H9 (cell line): ENCODE data around the gene BHLHE41. TPM values are rescaled to one million over a fixed set of nuclear protein-coding genes. Genes with fewer than 3 reads are reported as not detected.

Experiments used
- DNase-seq: peaks from one replicate; pipeline ENCODE4 v3.0.0-alpha.2; 2017
- H2AFZ ChIP-seq: one replicate; pipeline ENCODE4 v1.6.1; 2013; ENCODE audit warnings: mild to moderate bottlenecking, low read length, control low read depth, moderate library complexity
- H2AK5ac ChIP-seq: 2 replicates; pipeline ENCODE4 v1.6.1; 2013; ENCODE audit warnings: low read length, control low read depth, mixed read lengths; ENCODE audit not compliant: insufficient read length
- H2BK120ac ChIP-seq: one replicate; pipeline ENCODE4 v1.6.1; 2013; ENCODE audit warnings: low read depth, mild to moderate bottlenecking, low read length, control low read depth, inconsistent platforms; ENCODE audit not compliant: poor library complexity, severe bottlenecking
- H2BK12ac ChIP-seq: 2 replicates; pipeline ENCODE4 v1.6.1; 2013; ENCODE audit warnings: low read length, control low read depth, mixed read lengths, low read depth; ENCODE audit not compliant: insufficient read length
- H2BK15ac ChIP-seq: 2 replicates; pipeline ENCODE4 v1.6.1; 2013; ENCODE audit warnings: low read depth, low read length, control low read depth
- H2BK20ac ChIP-seq: one replicate; pipeline ENCODE4 v1.6.1; 2013; ENCODE audit warnings: low read depth, mild to moderate bottlenecking, low read length, control low read depth, inconsistent platforms; ENCODE audit not compliant: poor library complexity, severe bottlenecking
- H2BK5ac ChIP-seq: 2 replicates; pipeline ENCODE4 v1.6.1; 2013; ENCODE audit warnings: low read length, control low read depth, mixed read lengths; ENCODE audit not compliant: insufficient read length
- H3K14ac ChIP-seq: 2 replicates; pipeline ENCODE4 v1.6.1; 2013; ENCODE audit warnings: low read length, control low read depth; ENCODE audit not compliant: insufficient read depth
- H3K18ac ChIP-seq: 2 replicates; pipeline ENCODE4 v1.6.1; 2013; ENCODE audit warnings: low read depth, mild to moderate bottlenecking, mixed read lengths, low read length, control low read depth; ENCODE audit not compliant: insufficient read length
- H3K23ac ChIP-seq: 2 replicates; pipeline ENCODE4 v1.6.1; 2013; ENCODE audit warnings: low read length, control low read depth, mixed read lengths, low read depth; ENCODE audit not compliant: insufficient read length
- H3K23me2 ChIP-seq: 2 replicates; pipeline ENCODE4 v1.6.1; 2013; ENCODE audit warnings: low read depth, mild to moderate bottlenecking, mixed read lengths, low read length, control low read depth; ENCODE audit not compliant: insufficient read length, poor library complexity, severe bottlenecking
- H3K27ac ChIP-seq: 2 replicates; pipeline ENCODE4 v1.5.1; 2013; ENCODE audit warnings: low read length, control low read depth, mixed read lengths, low read depth; ENCODE audit not compliant: insufficient read length
- H3K27me3 ChIP-seq: 2 replicates; pipeline ENCODE4 v1.6.1; 2013; ENCODE audit warnings: low read length, control low read depth, inconsistent platforms; ENCODE audit not compliant: insufficient read depth
- H3K4ac ChIP-seq: 2 replicates; pipeline ENCODE4 v1.6.1; 2013; ENCODE audit warnings: low read depth, mild to moderate bottlenecking, control low read depth, inconsistent platforms, low read length, moderate library complexity
- H3K4me1 ChIP-seq: 2 replicates; pipeline ENCODE4 v1.6.1; 2013; ENCODE audit warnings: low read length, control low read depth, inconsistent platforms; ENCODE audit not compliant: insufficient read depth
- H3K4me2 ChIP-seq: 2 replicates; pipeline ENCODE4 v1.6.1; 2013; ENCODE audit warnings: low read length, control low read depth, mixed read lengths; ENCODE audit not compliant: insufficient read length, insufficient read depth
- H3K56ac ChIP-seq: 2 replicates; pipeline ENCODE4 v1.6.1; 2013; ENCODE audit warnings: low read depth, mild to moderate bottlenecking, mixed read lengths, low read length, control low read depth; ENCODE audit not compliant: insufficient read length
- H3K79me1 ChIP-seq: 2 replicates; pipeline ENCODE4 v1.6.1; 2013; ENCODE audit warnings: low read depth, mild to moderate bottlenecking, moderate library complexity, low read length, control low read depth, inconsistent platforms; ENCODE audit not compliant: insufficient read depth, poor library complexity, severe bottlenecking
- H3K79me2 ChIP-seq: 2 replicates; pipeline ENCODE4 v1.6.1; 2013; ENCODE audit warnings: low read length, control low read depth, inconsistent platforms; ENCODE audit not compliant: insufficient read depth
- H3K9ac ChIP-seq: 2 replicates; pipeline ENCODE4 v1.6.1; 2013; ENCODE audit warnings: low read length, control low read depth, mixed read lengths; ENCODE audit not compliant: insufficient read length; ENCODE audit errors: extremely low read depth
- H3K9me3 ChIP-seq: one replicate; pipeline ENCODE4 v1.6.1; 2013; ENCODE audit warnings: low read depth, low read length, inconsistent platforms; ENCODE audit not compliant: control insufficient read depth
- H3T11ph ChIP-seq: one replicate; pipeline ENCODE4 v1.6.1; 2013; ENCODE audit warnings: mild to moderate bottlenecking, low read length, control low read depth, inconsistent platforms
- H4K20me1 ChIP-seq: one replicate; pipeline ENCODE4 v1.6.1; 2013; ENCODE audit not compliant: control insufficient read depth, insufficient read length, insufficient read depth
- H4K5ac ChIP-seq: 2 replicates; pipeline ENCODE4 v1.6.1; 2013; ENCODE audit warnings: low read depth, mild to moderate bottlenecking, mixed read lengths, low read length, control low read depth; ENCODE audit not compliant: insufficient read length
- H4K8ac ChIP-seq: replicated peaks from 2 replicates; pipeline ENCODE4 v1.6.1; 2013; ENCODE audit warnings: low read length, control low read depth, mixed read lengths, low read depth; ENCODE audit not compliant: insufficient read length
- H4K91ac ChIP-seq: 2 replicates; pipeline ENCODE4 v1.6.1; 2013; ENCODE audit warnings: low read depth, mild to moderate bottlenecking, moderate library complexity, mixed read lengths, low read length, control low read depth; ENCODE audit not compliant: insufficient read length
- H3K27ac Mint-ChIP-seq, 3 experiments: 2 replicates in 2 of 3; 3 replicates in 1 of 3; pipeline ENCODE4 v1.8.0; 2020 to 2021; ENCODE audit warnings: mixed read lengths in 3 of 3, mild to moderate bottlenecking in 1 of 3, moderate library complexity in 1 of 3
- H3K27me3 Mint-ChIP-seq: 2 replicates; pipeline ENCODE4 v1.8.0; 2021; ENCODE audit warnings: low read depth, mild to moderate bottlenecking, moderate library complexity, mixed read lengths
- H3K36me3 Mint-ChIP-seq, 3 experiments: 2 replicates in 2 of 3; 3 replicates in 1 of 3; pipeline ENCODE4 v1.8.0; 2020 to 2021; ENCODE audit warnings: low read depth in 3 of 3, mixed read lengths in 3 of 3; ENCODE audit not compliant: insufficient read depth in 1 of 3
- H3K4me1 Mint-ChIP-seq, 2 experiments: 2 replicates each; pipeline ENCODE4 v1.8.0; 2020; ENCODE audit warnings: mixed read lengths in 2 of 2
- H3K4me3 Mint-ChIP-seq, 2 experiments: 2 replicates in 1 of 2; 3 replicates in 1 of 2; pipeline ENCODE4 v1.8.0; 2020 to 2021; ENCODE audit warnings: mild to moderate bottlenecking in 2 of 2, mixed read lengths in 2 of 2, moderate library complexity in 1 of 2
- H3K9me3 Mint-ChIP-seq, 2 experiments: 2 replicates in 1 of 2; 3 replicates in 1 of 2; pipeline ENCODE4 v1.8.0; 2020; ENCODE audit warnings: mild to moderate bottlenecking in 2 of 2, mixed read lengths in 2 of 2, moderate library complexity in 1 of 2
- WGBS: extraction: QIAGEN DNeasy Blood & Tissue Kit; methylation state at CpG from one replicate; pipeline ENCODE4 v1.1.7; 2013; ENCODE audit warnings: missing lambda C conversion rate, low lambda C conversion rate, mixed read lengths; ENCODE audit not compliant: insufficient read length; ENCODE audit errors: extremely low coverage; 5-methylcytosine and 5-hydroxymethylcytosine counted together
- total RNA-seq: library from RNA; stranded (reverse); gene quantifications from 2 replicates; pipeline ENCODE4 v1.2.1, GENCODE V29; 2021
- TF ChIP-seq, protein P1 (sequence below): fragments of 200-600 bp; sonication (generic); conservative IDR thresholded peaks from 3 replicates; pipeline ENCODE4 v1.8.0; 2021; ENCODE audit warnings: antibody characterized with exemption, mild to moderate bottlenecking

The BHLHE41 gene
- total RNA-seq, 1 experiment from 2014 or later, result 0.33 TPM

DNA sequence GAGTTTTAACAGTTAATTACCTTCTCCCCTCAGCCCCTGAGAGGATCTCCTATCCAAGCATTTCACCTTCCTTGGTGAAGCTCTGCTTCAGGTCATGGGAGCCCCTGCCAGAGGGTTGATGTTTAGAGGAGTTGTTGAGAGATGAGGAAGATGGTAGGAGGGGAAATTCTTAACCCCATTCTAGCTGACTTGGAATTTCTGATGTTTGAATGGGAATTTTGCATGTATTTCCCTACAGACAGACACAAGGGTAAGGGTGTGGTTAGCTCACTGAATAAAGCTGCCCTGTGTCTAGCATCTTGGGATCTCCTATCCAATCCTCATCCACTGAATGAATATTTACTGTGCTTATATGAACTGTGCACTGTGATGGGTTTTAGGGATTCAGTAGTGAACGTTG, 7.1 kb upstream of the BHLHE41 start:
- H2AFZ ChIP-seq, result no peak overlapping the region
- H3K4me1 ChIP-seq, result peaks cover 3% of the 10 kb centered on the region; the same call in 1 of the 2 replicates
- no peak overlapping the region for H2BK20ac ChIP-seq
- Mint-ChIP-seq H3K27ac (no peak overlapping the region), H3K36me3 (no peaks in the 10 kb centered on the region), H3K4me3 (no peak overlapping the region), H3K27me3 (peaks cover 79% of the 10 kb centered on the region), H3K9me3 (no peaks in the 10 kb centered on the region), H3K4me1 (peaks cover 15 to 21% of the 10 kb centered on the region in 2 experiments)
- H4K5ac ChIP-seq, result no peak overlapping the region
- H3K79me1 ChIP-seq, result no peaks in the 10 kb centered on the region
- no peak overlapping the region for H4K91ac ChIP-seq
- H3K79me2 ChIP-seq, result no peaks in the 10 kb centered on the region
- H3K9me3 ChIP-seq, result no peaks in the 10 kb centered on the region
- H3T11ph ChIP-seq, result no peak overlapping the region
- no peak overlapping the region for H3K27ac ChIP-seq
- no peak overlapping the region for H3K14ac ChIP-seq
- no CpG with 5 or more reads among the region's 1 CpG for WGBS
- peaks cover 15% of the 10 kb centered on the region; the same call in 1 of the 2 replicates for H3K27me3 ChIP-seq
- no peak overlapping the region for H2AK5ac ChIP-seq
- no peak overlapping the region for H3K9ac ChIP-seq
- H3K56ac ChIP-seq, result no peak overlapping the region
- TF ChIP-seq, protein P1, sequence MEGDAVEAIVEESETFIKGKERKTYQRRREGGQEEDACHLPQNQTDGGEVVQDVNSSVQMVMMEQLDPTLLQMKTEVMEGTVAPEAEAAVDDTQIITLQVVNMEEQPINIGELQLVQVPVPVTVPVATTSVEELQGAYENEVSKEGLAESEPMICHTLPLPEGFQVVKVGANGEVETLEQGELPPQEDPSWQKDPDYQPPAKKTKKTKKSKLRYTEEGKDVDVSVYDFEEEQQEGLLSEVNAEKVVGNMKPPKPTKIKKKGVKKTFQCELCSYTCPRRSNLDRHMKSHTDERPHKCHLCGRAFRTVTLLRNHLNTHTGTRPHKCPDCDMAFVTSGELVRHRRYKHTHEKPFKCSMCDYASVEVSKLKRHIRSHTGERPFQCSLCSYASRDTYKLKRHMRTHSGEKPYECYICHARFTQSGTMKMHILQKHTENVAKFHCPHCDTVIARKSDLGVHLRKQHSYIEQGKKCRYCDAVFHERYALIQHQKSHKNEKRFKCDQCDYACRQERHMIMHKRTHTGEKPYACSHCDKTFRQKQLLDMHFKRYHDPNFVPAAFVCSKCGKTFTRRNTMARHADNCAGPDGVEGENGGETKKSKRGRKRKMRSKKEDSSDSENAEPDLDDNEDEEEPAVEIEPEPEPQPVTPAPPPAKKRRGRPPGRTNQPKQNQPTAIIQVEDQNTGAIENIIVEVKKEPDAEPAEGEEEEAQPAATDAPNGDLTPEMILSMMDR, result no peak
- H3K4me2 ChIP-seq, result no peak overlapping the region
- H3K23me2 ChIP-seq, result no peaks in the 10 kb centered on the region
- no peak for DNase-seq
- H2BK15ac ChIP-seq, result no peak overlapping the region
- no peak overlapping the region for H3K18ac ChIP-seq
- H3K4ac ChIP-seq, result no peak overlapping the region
- H2BK120ac ChIP-seq, result no peak overlapping the region
- H2BK5ac ChIP-seq, result no peak overlapping the region
- H4K8ac ChIP-seq, result no peak overlapping the region
- H2BK12ac ChIP-seq, result no peak overlapping the region
- no peak overlapping the region for H3K23ac ChIP-seq
- no peaks in the 10 kb centered on the region for H4K20me1 ChIP-seq
